ENCODE data around the gene PDCD1.
"Not testable (repeated sequence)": the region's sequence is repeated elsewhere in the genome, so short reads cannot be mapped to it uniquely, and the experiment has no call there.

The PDCD1 gene

GRCh38 chr2:241833756-241834526, 24.8 kb downstream of the PDCD1 start:
- not testable (repeated sequence) for DNase-seq (ENCODE audit: low read depth)

- no peak for DNase-seq (ENCODE audit: low read depth)
Observed at GRCh38 chr2:241833101-241833663, 25.5 kb downstream of the PDCD1 start.

- no peak for DNase-seq (ENCODE audit: low read depth)
Observed at GRCh38 chr2:241827394-241827793, 31.3 kb downstream of the PDCD1 start.

GRCh38 chr2:241823531-241824437, 34.9 kb downstream of the PDCD1 start:
- not testable (repeated sequence) for DNase-seq (ENCODE audit: low read depth)

- DNase-seq (ENCODE audit: low read depth): no peak
Observed at GRCh38 chr2:241822264-241822623, 36.5 kb downstream of the PDCD1 start.

- DNase-seq (ENCODE audit: low read depth): no peak
Observed at GRCh38 chr2:241821460-241822263, 37.0 kb downstream of the PDCD1 start.

GRCh38 chr2:241820625-241821384, 37.9 kb downstream of the PDCD1 start:
- no peak for DNase-seq (ENCODE audit: low read depth)

- not testable (repeated sequence) for DNase-seq (ENCODE audit: low read depth)
Observed at GRCh38 chr2:241819947-241820624, 38.6 kb downstream of the PDCD1 start.

- DNase-seq (ENCODE audit: low read depth): no peak
Observed at GRCh38 chr2:241818943-241819270, 39.8 kb downstream of the PDCD1 start.

- no peak for DNase-seq (ENCODE audit: low read depth)
Observed at GRCh38 chr2:241818229-241818942, 40.3 kb downstream of the PDCD1 start.

- DNase-seq (ENCODE audit: low read depth): not testable (repeated sequence)
Observed at GRCh38 chr2:241817821-241818215, 40.9 kb downstream of the PDCD1 start.

GRCh38 chr2:241817126-241817820, 41.4 kb downstream of the PDCD1 start:
- DNase-seq (ENCODE audit: low read depth): no peak

GRCh38 chr2:241816431-241817121, 42.1 kb downstream of the PDCD1 start:
- no peak for DNase-seq (ENCODE audit: low read depth)

GRCh38 chr2:241815477-241816430, 42.9 kb downstream of the PDCD1 start:
- no peak for DNase-seq (ENCODE audit: low read depth)

GRCh38 chr2:241814643-241815476, 43.8 kb downstream of the PDCD1 start:
- DNase-seq (ENCODE audit: low read depth): no peak

GRCh38 chr2:241814393-241814642, 44.4 kb downstream of the PDCD1 start:
- no peak for DNase-seq (ENCODE audit: low read depth)
